SK-N-SH (cell line): ENCODE data around the gene TWF1.

ENCODE experiments used
- CHD2 ChIP-seq: fragments of 150-350 bp; IDR thresholded peaks from 2 replicates; pipeline ENCODE4 v1.6.1; 2018; ENCODE audit warnings: low read length; ENCODE audit not compliant: partially characterized antibody
- CTCF ChIP-seq: fragments of 200-600 bp; sonication (generic); IDR thresholded peaks from 2 replicates; pipeline ENCODE4 v1.6.1; 2017; ENCODE audit warnings: antibody characterized with exemption, mild to moderate bottlenecking, moderate library complexity
- ELF1 ChIP-seq: IDR thresholded peaks from 2 replicates; pipeline ENCODE4 v1.4.0; 2012
- FOSL2 ChIP-seq: IDR thresholded peaks from 2 replicates; pipeline ENCODE4 v1.4.0; 2012; ENCODE audit warnings: low read depth, mild to moderate bottlenecking, moderate library complexity, borderline replicate concordance
- FOXM1 ChIP-seq: IDR thresholded peaks from 2 replicates; pipeline ENCODE4 v1.4.0; 2012; ENCODE audit warnings: low read depth, mild to moderate bottlenecking
- RCOR1 ChIP-seq: fragments of 150-350 bp; IDR thresholded peaks from 2 replicates; pipeline ENCODE4 v1.6.1; 2017; ENCODE audit warnings: antibody characterized with exemption, low read length
- RFX5 ChIP-seq: IDR thresholded peaks from 2 replicates; pipeline ENCODE4 v1.6.1; 2012; ENCODE audit warnings: mild to moderate bottlenecking, improper control_type of control experiment, low read length
- SMC3 ChIP-seq: IDR thresholded peaks from 2 replicates; pipeline ENCODE4 v1.6.1; 2012; ENCODE audit warnings: low read depth, low read length, improper control_type of control experiment
- TAF1 ChIP-seq: IDR thresholded peaks from 2 replicates; pipeline ENCODE4 v1.6.1; 2012; ENCODE audit warnings: low read depth, mild to moderate bottlenecking, low read length, moderate library complexity, borderline replicate concordance
- TEAD4 ChIP-seq: IDR thresholded peaks from 2 replicates; pipeline ENCODE4 v1.4.0; 2012; ENCODE audit warnings: mild to moderate bottlenecking, borderline replicate concordance; ENCODE audit not compliant: insufficient read depth
- USF1 ChIP-seq: IDR thresholded peaks from 2 replicates; pipeline ENCODE4 v1.4.0; 2012; ENCODE audit warnings: low read depth, borderline replicate concordance
- TF ChIP-seq, protein P1 (sequence below): IDR thresholded peaks from 2 replicates; pipeline ENCODE4 v1.4.0; 2012; ENCODE audit warnings: low read depth, borderline replicate concordance
- TF ChIP-seq, protein P2 (sequence below): IDR thresholded peaks from 2 replicates; pipeline ENCODE4 v1.6.1; 2012; ENCODE audit warnings: mild to moderate bottlenecking, low read depth, low read length, moderate library complexity

DNA sequence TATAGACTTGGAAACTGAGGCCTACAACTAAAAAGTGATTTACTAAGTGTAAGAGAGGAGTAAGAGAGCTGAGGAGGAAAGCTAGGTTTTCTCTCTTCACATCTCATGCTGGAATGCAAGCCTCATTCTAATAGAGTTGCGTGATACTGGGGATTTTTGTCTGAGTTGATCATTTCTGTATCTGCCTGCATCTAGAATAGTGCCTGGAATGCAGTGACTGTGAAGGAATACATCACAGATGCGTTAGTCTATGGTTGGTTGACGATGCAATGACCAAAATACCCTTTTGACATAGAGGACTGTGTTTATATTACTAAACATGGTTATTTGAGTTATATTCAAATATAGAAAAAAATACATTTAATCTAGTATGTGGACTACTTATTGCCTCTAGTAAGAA is 20.6 kb upstream of the TWF1 start:
- TF ChIP-seq CTCF = no peak
- TF ChIP-seq RCOR1 = no peak
- TF ChIP-seq, protein P1, sequence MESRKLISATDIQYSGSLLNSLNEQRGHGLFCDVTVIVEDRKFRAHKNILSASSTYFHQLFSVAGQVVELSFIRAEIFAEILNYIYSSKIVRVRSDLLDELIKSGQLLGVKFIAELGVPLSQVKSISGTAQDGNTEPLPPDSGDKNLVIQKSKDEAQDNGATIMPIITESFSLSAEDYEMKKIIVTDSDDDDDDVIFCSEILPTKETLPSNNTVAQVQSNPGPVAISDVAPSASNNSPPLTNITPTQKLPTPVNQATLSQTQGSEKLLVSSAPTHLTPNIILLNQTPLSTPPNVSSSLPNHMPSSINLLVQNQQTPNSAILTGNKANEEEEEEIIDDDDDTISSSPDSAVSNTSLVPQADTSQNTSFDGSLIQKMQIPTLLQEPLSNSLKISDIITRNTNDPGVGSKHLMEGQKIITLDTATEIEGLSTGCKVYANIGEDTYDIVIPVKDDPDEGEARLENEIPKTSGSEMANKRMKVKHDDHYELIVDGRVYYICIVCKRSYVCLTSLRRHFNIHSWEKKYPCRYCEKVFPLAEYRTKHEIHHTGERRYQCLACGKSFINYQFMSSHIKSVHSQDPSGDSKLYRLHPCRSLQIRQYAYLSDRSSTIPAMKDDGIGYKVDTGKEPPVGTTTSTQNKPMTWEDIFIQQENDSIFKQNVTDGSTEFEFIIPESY = no peak
- no peak for TF ChIP-seq TAF1
- no peak for TF ChIP-seq USF1
- no peak for TF ChIP-seq SMC3
- TF ChIP-seq FOSL2 = no peak
- TF ChIP-seq TEAD4 = no peak
- TF ChIP-seq FOXM1 = no peak
- TF ChIP-seq, protein P2, sequence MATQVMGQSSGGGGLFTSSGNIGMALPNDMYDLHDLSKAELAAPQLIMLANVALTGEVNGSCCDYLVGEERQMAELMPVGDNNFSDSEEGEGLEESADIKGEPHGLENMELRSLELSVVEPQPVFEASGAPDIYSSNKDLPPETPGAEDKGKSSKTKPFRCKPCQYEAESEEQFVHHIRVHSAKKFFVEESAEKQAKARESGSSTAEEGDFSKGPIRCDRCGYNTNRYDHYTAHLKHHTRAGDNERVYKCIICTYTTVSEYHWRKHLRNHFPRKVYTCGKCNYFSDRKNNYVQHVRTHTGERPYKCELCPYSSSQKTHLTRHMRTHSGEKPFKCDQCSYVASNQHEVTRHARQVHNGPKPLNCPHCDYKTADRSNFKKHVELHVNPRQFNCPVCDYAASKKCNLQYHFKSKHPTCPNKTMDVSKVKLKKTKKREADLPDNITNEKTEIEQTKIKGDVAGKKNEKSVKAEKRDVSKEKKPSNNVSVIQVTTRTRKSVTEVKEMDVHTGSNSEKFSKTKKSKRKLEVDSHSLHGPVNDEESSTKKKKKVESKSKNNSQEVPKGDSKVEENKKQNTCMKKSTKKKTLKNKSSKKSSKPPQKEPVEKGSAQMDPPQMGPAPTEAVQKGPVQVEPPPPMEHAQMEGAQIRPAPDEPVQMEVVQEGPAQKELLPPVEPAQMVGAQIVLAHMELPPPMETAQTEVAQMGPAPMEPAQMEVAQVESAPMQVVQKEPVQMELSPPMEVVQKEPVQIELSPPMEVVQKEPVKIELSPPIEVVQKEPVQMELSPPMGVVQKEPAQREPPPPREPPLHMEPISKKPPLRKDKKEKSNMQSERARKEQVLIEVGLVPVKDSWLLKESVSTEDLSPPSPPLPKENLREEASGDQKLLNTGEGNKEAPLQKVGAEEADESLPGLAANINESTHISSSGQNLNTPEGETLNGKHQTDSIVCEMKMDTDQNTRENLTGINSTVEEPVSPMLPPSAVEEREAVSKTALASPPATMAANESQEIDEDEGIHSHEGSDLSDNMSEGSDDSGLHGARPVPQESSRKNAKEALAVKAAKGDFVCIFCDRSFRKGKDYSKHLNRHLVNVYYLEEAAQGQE = no peak
- no peak for TF ChIP-seq RFX5
- TF ChIP-seq CHD2 = no peak
- no peak for TF ChIP-seq ELF1
